CD14-positive monocyte (primary cell): ENCODE measurements around the gene KCNA10. TPM values are rescaled to one million over a fixed set of nuclear protein-coding genes. Genes with fewer than 3 reads are reported as not detected.

ENCODE experiments used
- DNase-seq, 3 donors: peaks; one replicate each; pipeline ENCODE4 v3.0.0-alpha.2; 2011 to 2022
- H2AFZ ChIP-seq: 2 replicates; pipeline ENCODE4 v1.6.0; 2012; ENCODE audit warnings: mild to moderate bottlenecking, low read depth, low read length, inconsistent platforms; ENCODE audit not compliant: insufficient read depth, poor library complexity, severe bottlenecking
- H3K27ac ChIP-seq, 2 donors: 1 replicate in 1 of 2; 2 replicates in 1 of 2; pipeline ENCODE4 v1.5.1; 2012 to 2013; ENCODE audit warnings: low read length in 2 of 2, control low read depth in 1 of 2, inconsistent platforms in 1 of 2, low read depth in 1 of 2, mild to moderate bottlenecking in 1 of 2
- H3K27me3 ChIP-seq, 2 donors: one replicate each; pipeline versions ENCODE4 v1.6.0 to v1.6.1; 2011 to 2013; ENCODE audit warnings: low read length in 2 of 2; ENCODE audit not compliant: control insufficient read depth in 2 of 2, insufficient read depth in 2 of 2
- H3K36me3 ChIP-seq, 2 donors: replicated peaks in 1 of 2; 1 replicate in 1 of 2; 2 replicates in 1 of 2; pipeline versions ENCODE4 v1.5.1 to v1.6.1; 2012 to 2013; ENCODE audit warnings: low read length in 2 of 2, control low read depth in 1 of 2, inconsistent platforms in 1 of 2, mild to moderate bottlenecking in 1 of 2; ENCODE audit not compliant: insufficient read depth in 2 of 2, control insufficient read depth in 1 of 2
- H3K4me1 ChIP-seq, 2 donors: 1 replicate in 1 of 2; 2 replicates in 1 of 2; pipeline versions ENCODE4 v1.5.1 to v1.6.1; 2012 to 2013; ENCODE audit warnings: low read length in 2 of 2, control low read depth in 1 of 2, inconsistent platforms in 1 of 2, mild to moderate bottlenecking in 1 of 2, moderate library complexity in 1 of 2; ENCODE audit not compliant: insufficient read depth in 2 of 2, control insufficient read depth in 1 of 2
- H3K4me2 ChIP-seq: replicated peaks from 2 replicates; pipeline ENCODE3; 2012; ENCODE audit warnings: low read length, moderate library complexity, mild to moderate bottlenecking; ENCODE audit not compliant: poor library complexity, severe bottlenecking; ENCODE audit errors: extremely low read depth
- H3K4me3 ChIP-seq, 3 experiments: fragments of 200-600 bp in 1 of 3; sonication (generic) in 1 of 3; replicated peaks in 1 of 3; 1 replicate in 2 of 3; 2 replicates in 1 of 3; pipeline ENCODE4 v1.5.1; 2011 to 2013; ENCODE audit warnings: low read length in 3 of 3, mild to moderate bottlenecking in 3 of 3, control low read depth in 2 of 3, low read depth in 2 of 3, inconsistent platforms in 1 of 3, moderate library complexity in 1 of 3
- H3K79me2 ChIP-seq: 2 replicates; pipeline ENCODE4 v1.6.0; 2012; ENCODE audit warnings: mild to moderate bottlenecking, control low read depth, inconsistent platforms, low read length, moderate library complexity; ENCODE audit not compliant: insufficient read depth
- H3K9ac ChIP-seq: 2 replicates; pipeline ENCODE4 v1.6.0; 2017; ENCODE audit warnings: low read length, mild to moderate bottlenecking; ENCODE audit not compliant: insufficient read depth, poor library complexity, severe bottlenecking
- H3K9me3 ChIP-seq, 2 donors: replicated peaks in 1 of 2; 1 replicate in 1 of 2; 2 replicates in 1 of 2; pipeline versions ENCODE4 v1.5.1 to v1.6.1; 2012 to 2013; ENCODE audit warnings: low read length in 2 of 2, control low read depth in 1 of 2; ENCODE audit not compliant: control insufficient read depth in 1 of 2, insufficient read depth in 1 of 2
- H4K20me1 ChIP-seq: 2 replicates; pipeline ENCODE4 v1.6.0; 2012; ENCODE audit warnings: mild to moderate bottlenecking, low read length, control low read depth, moderate library complexity; ENCODE audit not compliant: insufficient read depth
- H3K27ac Mint-ChIP-seq, 7 donors: one replicate each; pipeline ENCODE4 v1.8.0; 2020; ENCODE audit warnings: mild to moderate bottlenecking in 7 of 7, mixed read lengths in 7 of 7, moderate library complexity in 6 of 7, inconsistent platforms in 2 of 7
- H3K27me3 Mint-ChIP-seq, 3 donors: one replicate each; pipeline ENCODE4 v1.8.0; 2021 to 2022; ENCODE audit warnings: low read depth in 3 of 3, mild to moderate bottlenecking in 3 of 3, mixed read lengths in 3 of 3, moderate library complexity in 3 of 3, inconsistent platforms in 1 of 3
- H3K36me3 Mint-ChIP-seq, 2 donors: one replicate each; pipeline ENCODE4 v1.8.0; 2020; ENCODE audit warnings: mixed read lengths in 2 of 2, inconsistent platforms in 1 of 2, mild to moderate bottlenecking in 1 of 2
- H3K4me1 Mint-ChIP-seq: one replicate; pipeline ENCODE4 v1.8.0; 2020; ENCODE audit warnings: mild to moderate bottlenecking, mixed read lengths
- H3K4me3 Mint-ChIP-seq, 2 donors: one replicate each; pipeline ENCODE4 v1.8.0; 2020; ENCODE audit warnings: mild to moderate bottlenecking in 2 of 2, mixed read lengths in 2 of 2, moderate library complexity in 1 of 2
- H3K9me3 Mint-ChIP-seq, 7 donors: one replicate each; pipeline ENCODE4 v1.8.0; 2020 to 2022; ENCODE audit warnings: mixed read lengths in 7 of 7, mild to moderate bottlenecking in 6 of 7, moderate library complexity in 6 of 7, inconsistent platforms in 2 of 7
- CTCF ChIP-seq: fragments of 200-600 bp; IDR thresholded peaks from one replicate; pipeline ENCODE4 v1.8.0; 2022; ENCODE audit warnings: antibody characterized with exemption, mild to moderate bottlenecking
- WGBS: methylation state at CpG from one replicate; pipeline ENCODE4 v1.1.5; 2013; ENCODE audit warnings: missing lambda C conversion rate; ENCODE audit not compliant: insufficient coverage; 5-methylcytosine and 5-hydroxymethylcytosine counted together
- intact Hi-C, 2 donors: fragments of 100-400 bp; cut with micrococcal nuclease; formaldehyde crosslinking; loops; one replicate each; pipeline versions ENCODE4 v1.15.0 to v1.15.1; 2023
- polyA plus RNA-seq, 3 donors: library from polyadenylated mRNA; depleted of rRNA in 1 of 3; unstranded in 2 of 3; stranded (reverse) in 1 of 3; fragments of 300-500 nt in 2 of 3; fragments of >200 nt in 1 of 3; fragmentation: Illumina TruSeq in 2 of 3; gene quantifications; 1 replicate in 2 of 3; 2 replicates in 1 of 3; pipeline ENCODE4 v1.2.3, GENCODE V29; 2012 to 2021

KCNA10 gene
- polyA plus RNA-seq, 3 donors: not detected

DNA sequence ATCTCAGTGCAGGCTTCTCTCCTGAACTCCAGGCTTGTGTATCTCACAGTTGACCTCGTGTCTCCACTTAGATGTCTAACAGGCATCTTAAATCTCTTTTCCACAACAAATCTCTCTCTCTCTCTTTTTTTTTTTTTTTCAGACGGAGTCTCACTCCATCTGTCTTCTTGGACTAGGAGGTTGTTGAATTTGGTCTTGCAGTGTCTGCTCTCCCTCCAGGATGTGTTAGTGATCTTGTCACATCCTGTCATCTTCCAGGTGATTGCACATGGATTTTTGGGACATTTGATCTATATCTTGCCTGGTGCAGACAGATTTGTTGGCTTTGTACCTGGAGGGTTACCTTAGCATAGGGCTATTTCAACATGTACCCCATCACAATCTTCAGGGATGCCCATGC, 26.5 kb upstream of the KCNA10 start:
- no peak for TF ChIP-seq CTCF
- Histone ChIP-seq H3K27ac (no peak overlapping the region), H3K4me2 (no peak overlapping the region), H3K9ac (no peak overlapping the region), H3K36me3 (no peaks in the 10 kb centered on the region), H3K27me3 (no peaks in the 10 kb centered on the region), H3K79me2 (no peaks in the 10 kb centered on the region), H3K4me1 (no peaks in the 10 kb centered on the region), H3K4me3 (no peak overlapping the region), H3K9me3 (no peaks in the 10 kb centered on the region), H4K20me1 (no peaks in the 10 kb centered on the region), H2AFZ (no peak overlapping the region)
- intact Hi-C loops: no loop called here
- Mint-ChIP-seq H3K36me3 (no peaks in the 10 kb centered on the region), H3K27me3 (peaks cover 2 to 6% (median 4%) of the 10 kb centered on the region in 3 donors), H3K4me1 (no peaks in the 10 kb centered on the region), H3K27ac (no peak overlapping the region), H3K4me3 (no peak overlapping the region), H3K9me3 (peaks cover 0 to 2% (median 0%) of the 10 kb centered on the region in 7 donors)
- no peak for DNase-seq
- 83% methylated on average over 1 of the region's 2 CpGs for WGBS

- Histone ChIP-seq H3K27ac (no peak overlapping the region), H3K4me1 (no peaks in the 10 kb centered on the region), H3K79me2 (no peaks in the 10 kb centered on the region), H3K4me2 (no peak overlapping the region), H3K27me3 (no peaks in the 10 kb centered on the region), H3K36me3 (no peaks in the 10 kb centered on the region), H3K9me3 (no peaks in the 10 kb centered on the region), H2AFZ (no peak overlapping the region), H3K4me3 (no peak overlapping the region), H4K20me1 (no peaks in the 10 kb centered on the region), H3K9ac (no peak overlapping the region)
- Mint-ChIP-seq H3K36me3 (no peaks in the 10 kb centered on the region), H3K27me3 (peaks cover 2 to 7% (median 4%) of the 10 kb centered on the region in 3 donors), H3K27ac (no peak overlapping the region), H3K4me3 (no peak overlapping the region), H3K4me1 (no peaks in the 10 kb centered on the region), H3K9me3 (peaks cover 0 to 2% (median 0%) of the 10 kb centered on the region in 7 donors)
- intact Hi-C loops: no loop called here
- no peak for TF ChIP-seq CTCF
- DNase-seq: no peak
- 100% methylated on average over 1 of the region's 3 CpGs for WGBS
Observed at GRCh38 chr1:110544753-110545152, 25.8 kb upstream of the KCNA10 start.
